GM21619 (cell line): Measurements from ENCODE around the gene SPEM3.
A peak's percentile ranks its signal among the peaks of the same experiment; 100 is the strongest.

Source experiments
- ATAC-seq: cut with Tn5 transposase; IDR thresholded peaks from one replicate; pipeline ENCODE4 v1.9.1; 2021; ENCODE audit not compliant: unreplicated experiment

Gene SPEM3

DNA sequence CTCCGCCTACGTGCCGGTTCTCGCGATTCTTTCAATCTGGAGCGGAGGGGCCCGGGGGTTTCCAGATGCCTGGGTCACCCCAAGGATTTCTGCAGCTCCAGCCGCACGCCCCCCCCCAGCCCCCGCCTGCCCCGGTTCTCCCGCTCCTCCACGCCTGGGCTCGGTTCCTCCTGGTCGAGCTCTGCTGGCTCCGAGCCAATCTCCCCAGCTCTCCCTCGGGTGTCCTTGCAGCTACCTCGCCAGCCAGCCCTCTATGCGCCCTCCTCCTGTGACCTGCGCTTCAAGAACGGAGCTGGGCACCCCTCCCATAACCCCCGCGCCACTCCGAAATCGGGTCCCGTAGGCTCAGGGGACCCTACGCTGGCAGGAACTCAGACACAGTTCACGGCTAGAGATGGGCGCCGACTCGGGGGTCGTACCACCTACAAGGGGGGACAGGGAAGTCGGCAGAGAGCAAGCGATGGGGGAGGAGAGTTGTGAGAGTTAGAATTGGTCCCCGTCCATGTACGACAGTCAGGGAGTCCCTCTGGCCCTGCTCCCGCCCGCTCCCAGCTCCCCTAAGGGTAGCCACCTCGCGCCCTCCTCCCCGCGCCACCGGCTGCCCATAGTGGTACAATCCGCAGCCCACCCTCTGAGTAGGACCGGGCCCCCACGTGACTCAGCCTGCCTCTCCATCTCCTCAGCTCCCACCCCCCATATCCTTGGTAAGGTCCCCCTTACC lies 11.6 kb downstream of the SPEM3 start:
- ATAC-seq = no peak

DNA sequence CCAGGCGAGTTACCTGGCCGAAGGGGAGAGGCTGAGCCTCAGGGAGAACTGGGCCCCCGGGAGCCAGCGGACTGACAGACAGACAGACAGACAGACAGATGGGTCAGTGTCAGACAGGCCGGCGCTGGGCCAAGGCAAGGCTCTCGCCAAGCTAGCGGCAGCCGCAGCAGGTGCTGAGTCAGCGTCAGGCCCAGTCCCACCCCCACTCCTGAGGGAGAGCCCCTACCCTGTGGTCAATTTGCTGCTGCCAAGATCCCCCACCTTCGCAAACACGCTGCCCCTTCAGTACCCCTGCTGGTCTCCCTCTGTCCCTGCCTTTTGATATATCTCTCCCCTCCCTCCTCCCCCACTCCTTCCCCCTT lies 12.2 kb downstream of the SPEM3 start:
- no peak for ATAC-seq

DNA sequence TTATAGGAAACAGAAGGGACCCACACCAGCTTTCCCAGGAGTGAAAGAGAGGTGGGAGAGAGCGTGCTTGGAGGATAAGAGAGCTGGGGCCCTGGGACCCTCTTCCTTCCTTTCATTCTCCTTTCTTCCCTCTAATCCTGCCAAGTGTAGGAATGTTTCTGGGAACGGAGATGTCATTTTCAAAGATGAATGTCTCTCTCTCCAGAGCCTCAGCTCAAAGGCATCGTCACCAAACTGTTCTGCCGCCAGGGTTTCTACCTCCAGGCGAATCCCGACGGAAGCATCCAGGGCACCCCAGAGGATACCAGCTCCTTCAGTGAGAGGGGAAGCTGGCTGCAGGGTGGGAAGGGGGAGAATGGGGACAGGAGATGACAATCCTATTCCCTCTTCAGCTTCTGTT lies 12.6 kb downstream of the SPEM3 start:
- ATAC-seq = no peak

DNA sequence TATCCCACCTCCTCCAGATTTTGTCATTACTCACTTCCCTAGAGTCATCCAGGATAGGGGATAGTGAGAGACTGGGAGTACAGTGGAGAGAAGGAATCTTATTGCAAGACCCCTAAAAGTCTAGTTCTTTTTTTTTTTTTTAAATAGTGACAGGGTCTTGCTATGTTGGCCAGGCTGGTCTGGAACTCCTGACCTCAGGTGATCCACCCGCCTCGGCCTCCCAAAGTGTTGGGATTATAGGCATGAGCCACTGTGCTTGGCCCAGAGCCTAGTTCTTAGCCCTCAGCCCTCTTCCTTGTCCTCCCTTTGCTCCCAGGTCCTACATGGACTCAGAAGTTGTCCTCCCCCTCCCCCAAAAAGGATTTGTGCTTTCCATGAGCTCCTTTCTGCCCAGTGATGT lies 13.5 kb downstream of the SPEM3 start:
- ATAC-seq = no peak

DNA sequence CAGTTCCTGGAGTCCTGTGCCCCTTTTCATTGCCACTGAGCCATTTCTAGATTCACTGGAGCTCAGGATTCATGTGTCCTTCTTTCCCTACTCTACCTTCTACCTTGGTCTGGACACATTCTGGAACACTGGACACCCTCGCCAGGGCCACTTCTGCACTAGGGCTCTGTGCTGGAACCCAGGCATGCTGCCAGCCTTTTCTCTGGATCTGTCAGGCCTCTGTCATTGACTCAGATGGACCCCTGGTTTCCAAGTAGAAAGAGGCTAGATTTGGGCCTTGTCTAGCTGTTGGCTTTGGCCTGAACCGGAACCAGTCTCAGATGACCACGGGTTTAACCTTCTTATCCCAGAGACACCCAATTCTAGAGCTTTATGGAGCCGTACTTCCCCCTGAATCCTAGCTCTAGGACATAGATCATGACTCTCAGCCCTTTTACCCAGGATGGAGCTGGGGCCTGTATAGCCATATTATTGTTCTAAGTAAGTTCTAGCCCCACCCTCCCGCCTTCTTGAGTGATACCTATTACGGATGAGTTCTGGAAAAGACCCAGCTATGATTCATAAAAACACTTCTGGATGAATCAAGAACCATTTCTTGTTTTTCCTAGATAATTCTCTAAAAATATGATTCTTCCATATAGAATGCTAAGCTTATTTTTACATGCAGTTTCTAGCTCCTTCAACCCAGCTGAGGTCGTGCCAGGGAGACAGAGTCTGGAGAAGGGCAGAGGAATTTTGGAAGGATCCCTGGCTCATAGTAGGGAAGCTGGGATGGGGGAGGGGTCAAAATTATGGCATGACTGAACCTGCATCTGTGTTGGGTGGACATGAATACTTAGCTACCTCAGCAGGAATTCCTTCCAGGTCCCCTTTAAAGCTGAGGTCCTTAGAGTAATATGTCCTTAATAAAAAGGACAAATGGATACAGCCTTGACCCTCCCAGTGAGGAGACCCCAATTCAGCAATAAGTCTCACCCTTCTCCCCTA lies 15.1 kb downstream of the SPEM3 start:
- ATAC-seq = no peak

DNA sequence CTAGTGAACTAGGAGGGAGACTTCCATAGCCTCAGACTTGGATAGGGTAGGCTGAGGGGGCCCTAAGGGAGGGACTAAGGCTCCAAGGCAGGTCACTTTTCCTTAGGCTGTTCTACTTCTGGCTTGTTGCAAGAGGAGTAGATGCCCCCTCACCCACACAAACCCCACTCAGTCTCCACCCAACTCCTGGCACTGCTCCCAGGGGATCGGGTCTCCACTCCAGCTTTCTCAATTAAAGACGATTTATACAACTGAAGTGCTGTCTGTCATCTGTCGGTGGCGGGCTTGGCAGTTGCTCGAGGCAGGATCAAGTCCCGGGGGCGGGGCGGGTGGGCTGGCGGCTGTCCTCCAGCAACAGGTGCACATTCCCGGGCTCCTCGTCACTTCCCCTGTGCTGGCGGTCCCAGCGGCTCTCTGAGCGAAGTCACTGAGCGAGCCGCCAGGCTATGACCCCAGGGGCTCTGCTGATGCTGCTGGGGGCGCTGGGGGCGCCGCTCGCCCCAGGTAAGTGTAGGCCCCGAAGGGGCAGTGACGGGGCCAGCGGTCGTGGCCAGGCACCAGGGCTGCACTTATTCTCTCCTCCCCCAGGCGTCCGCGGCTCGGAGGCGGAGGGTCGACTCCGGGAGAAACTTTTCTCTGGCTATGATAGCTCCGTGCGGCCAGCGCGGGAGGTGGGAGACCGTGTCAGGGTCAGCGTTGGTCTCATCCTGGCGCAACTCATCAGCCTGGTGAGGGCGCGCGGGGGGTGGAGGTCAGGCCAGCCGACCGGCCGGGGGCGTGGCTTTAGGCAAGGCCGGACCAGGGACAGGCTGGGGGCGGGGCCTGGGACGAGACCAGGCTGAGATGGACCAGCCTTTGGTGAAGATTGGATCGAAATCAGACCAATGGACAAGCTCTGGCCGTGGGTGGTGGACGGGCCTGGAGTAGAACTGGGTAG lies 16.3 kb downstream of the SPEM3 start, which contains the start of gene CHRNB1:
CHRNB1 (plus strand) TSS at position 380 of the 937 bp plus-strand sequence; CDS start at position 447, 67 bp downstream.
- ATAC-seq = peak; percentile 56

DNA sequence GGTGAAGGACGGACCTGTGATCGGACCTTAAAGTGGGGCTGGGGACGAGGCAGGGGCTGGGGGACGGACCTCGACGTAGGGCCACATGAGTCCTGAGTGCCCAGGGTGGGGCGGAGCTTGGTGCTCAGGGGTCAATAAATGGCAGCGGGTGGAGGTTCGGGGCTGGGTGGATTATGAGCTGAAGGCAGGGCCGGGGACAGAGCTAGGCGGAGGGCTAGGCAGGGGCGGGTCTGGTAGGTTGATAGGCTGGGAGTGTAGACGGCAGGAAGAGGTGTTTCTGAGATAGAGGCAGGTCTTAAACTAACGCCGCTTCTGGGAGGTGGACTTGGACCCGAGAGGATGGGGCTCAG lies 16.9 kb downstream of the SPEM3 start:
- no peak for ATAC-seq

DNA sequence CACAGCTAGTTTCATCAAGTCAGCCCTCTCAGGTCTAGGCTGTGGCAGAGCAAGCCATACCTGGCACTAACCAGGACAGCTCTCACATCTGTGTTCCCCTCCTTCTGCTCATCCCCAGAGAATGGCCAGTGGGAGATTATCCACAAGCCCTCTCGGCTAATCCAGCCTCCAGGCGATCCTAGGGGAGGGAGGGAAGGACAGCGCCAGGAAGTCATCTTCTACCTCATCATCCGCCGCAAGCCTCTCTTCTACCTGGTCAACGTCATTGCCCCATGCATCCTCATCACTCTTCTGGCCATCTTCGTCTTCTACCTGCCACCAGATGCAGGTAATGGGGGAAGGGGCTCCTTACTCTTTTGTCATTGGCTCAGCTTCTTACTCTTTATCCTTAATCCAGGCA lies 19.8 kb downstream of the SPEM3 start:
- no peak for ATAC-seq

DNA sequence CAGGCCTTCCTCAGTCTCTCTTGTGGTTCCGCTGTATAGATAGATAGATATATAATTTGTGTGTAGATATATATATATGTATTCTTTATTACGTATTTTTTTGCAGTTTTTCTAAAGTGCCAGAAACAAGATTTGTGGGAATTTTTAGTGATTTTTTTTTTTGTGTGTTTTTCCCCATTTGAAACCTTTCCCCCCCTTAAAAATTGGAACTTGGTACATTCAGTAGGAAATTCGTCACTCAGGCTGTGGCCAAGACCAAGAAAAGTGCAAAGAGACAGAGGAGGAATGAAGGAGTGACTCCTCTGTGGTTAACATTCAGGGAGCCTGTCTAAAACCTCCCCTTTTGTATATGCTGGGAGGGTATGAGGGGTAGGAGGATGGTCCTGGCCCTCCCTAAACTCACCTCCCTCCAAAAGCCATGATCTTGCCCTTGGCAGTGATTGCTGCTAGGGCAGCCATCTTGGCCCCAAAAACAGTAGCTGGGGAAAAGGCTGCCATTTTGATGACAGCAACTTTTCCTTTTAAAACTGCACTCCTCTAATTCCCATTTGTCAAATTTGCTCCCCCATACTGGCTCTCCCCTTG lies 31.4 kb downstream of the SPEM3 start:
- ATAC-seq = no peak

DNA sequence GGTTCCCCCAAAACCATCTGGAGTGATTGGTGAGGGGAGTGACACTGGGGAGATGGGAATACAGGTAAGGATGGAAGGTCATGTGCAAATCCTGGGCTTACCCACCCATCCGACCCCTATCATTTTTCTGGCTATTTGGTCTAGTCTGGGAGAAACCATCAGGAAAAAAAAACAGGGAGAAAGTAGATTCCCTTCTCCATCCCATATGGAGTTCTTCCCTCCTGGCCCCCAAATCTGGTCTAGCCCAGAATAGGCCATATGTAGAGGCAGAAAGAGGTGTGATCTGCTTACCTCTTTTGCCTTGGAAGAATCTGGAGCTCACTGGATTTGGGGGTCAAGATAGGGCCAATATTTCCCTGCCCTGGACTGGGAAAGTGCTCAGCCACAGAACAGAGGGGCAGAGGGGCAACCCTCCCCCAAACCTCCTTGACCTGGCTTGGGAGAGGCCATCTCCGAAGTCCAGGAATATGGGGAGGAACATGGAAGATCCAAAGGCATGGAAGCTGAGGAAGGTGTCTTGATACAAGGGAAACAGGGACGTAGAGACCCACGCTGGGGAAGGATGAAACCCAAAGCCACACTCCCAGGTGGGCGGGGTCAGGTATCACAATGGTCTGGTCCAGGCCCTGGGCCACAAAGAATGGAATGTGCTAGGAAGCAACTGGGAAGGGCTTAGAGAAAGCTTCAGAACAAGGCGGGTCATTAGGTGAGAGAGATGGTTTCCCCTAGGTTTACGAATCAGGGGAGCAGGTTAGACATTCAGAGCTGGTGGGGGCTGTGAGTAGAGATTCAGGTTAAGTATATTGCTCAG lies 32.4 kb downstream of the SPEM3 start:
- ATAC-seq = no peak

DNA sequence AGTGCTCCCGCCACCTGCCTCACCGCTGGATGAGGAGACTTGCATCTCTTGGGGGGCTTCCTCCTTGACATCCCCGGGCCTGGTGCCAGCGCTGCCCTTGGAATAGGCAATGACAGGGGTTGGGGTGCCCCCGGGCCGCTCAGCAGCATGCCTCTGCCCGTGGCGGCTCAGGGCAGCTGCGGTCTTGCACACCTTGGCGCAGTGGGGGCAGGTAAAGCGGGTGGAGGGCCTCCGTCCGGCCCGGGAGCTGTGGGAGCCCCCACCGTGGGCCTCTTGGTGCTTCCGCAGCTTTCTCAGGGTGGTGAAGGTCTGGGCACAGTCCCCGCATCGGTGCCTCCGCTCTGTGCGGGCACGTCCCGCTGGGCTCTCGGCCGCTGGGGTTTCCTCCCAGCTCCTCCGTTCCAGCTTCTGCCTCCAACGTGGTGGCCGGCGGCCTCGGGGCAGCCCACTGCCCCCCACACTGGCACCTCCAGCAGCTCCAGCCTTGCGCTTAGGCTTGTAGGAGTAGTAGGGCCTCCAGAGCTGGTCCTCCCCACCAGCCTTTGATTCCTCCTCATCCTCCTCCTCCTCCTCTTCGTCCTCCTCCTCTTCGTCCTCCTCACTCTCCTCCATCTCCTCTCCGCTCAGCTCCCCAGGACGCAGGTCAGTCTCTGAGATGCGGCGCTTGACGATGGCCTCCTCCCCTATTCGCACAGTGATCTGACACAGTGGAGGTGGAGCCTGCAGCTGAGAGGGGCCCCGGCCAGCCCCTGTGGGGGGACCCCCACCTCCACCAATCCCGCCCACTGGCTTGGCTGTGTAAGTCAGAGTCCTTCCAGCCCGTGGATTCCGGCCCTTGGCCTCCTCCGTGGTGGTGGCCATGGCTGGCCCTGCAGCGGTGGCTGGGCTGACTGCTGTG lies 34.1 kb downstream of the SPEM3 start:
- ATAC-seq = no peak

DNA sequence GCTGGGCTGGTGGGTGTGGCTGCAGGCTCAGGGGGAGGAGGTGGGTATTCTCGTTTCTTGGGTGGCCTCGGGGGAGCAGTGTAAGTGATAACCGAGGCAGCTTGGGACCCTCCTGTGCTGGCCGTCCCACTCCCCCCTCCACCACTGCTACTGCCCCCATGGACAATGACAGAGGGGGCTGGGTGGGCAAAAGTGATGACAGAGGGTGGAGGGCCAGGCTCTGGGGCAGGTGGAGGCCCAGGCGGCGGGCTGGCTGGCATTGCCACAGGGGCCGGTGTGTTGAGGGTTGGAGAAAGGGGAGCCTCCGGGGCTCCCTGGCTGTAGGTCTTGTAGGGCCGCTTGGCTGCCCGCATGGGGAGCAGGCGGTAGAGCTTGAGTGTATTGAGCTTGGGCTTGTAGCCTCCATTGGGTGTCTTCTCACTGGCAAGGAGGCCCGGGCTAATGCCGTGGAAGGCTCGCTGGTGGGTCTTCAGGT lies 34.8 kb downstream of the SPEM3 start:
- no peak for ATAC-seq

DNA sequence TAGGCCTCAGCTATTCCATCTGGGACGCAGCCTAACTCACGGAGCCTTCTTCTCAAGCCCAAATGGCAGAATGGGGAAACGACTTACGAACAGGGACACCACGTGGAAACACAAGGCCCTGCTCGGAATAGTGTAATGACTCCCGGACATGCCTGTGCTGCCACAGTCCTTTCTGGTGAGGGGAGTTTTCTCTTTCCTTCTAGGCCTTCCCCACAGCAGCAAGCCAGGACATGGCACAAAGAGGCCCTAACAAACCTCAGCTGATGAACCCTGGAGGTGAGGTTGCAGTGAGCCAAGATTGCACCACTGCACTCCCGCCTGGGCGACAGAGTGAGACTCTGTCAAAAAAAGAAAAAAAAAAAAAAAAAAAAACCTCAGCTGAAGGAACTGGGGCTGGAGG lies 35.4 kb downstream of the SPEM3 start:
- no peak for ATAC-seq

DNA sequence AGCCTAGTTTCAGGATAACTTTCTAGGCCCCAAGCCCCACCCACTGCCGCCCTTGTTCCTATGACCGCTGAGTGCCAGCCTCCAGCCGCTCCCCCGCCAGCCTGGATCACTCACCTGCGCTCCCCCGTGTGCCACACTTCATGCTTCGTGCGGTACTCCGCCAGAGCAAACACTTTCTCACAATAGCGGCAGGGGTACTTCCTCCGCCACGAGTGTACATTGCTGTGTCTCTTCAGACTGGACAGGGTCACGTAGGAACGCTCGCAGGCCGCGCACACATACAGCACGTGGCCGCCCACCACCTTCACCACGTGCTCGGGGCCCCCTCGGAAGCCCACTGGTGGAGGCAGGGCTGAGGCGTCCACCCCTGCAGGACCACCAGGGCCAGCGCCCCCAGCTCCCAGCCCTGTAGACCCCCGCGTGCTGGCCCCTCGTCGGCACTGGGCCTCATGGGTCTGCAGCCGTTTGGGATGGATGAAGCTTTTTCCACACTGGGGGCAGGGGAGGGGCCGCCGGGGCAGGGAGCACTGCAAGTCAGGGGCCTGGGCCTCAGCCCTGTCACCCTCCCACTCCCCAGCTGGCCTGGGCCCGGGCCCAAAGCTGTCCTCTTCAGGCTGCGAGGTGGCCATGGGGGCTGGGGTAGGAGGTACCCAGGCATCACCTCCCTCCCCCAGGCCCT lies 37.1 kb downstream of the SPEM3 start:
- no peak for ATAC-seq

DNA sequence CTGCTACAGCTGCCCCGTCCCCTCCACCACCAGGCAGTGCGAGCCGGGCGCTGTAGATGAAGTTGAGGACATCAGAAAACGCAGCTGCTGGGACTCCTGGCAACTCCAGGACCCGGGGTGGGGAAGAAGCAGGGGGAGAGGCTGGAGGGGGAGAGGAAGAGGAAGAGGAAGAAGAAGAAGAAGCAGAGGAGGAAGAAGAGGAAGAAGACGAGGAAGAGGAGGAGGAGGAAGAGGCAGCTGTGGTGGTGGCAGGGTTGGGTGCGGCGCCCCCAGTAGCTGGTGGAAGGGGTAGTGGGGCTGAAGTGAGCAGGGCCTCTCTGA lies 37.6 kb downstream of the SPEM3 start:
- ATAC-seq = no peak

DNA sequence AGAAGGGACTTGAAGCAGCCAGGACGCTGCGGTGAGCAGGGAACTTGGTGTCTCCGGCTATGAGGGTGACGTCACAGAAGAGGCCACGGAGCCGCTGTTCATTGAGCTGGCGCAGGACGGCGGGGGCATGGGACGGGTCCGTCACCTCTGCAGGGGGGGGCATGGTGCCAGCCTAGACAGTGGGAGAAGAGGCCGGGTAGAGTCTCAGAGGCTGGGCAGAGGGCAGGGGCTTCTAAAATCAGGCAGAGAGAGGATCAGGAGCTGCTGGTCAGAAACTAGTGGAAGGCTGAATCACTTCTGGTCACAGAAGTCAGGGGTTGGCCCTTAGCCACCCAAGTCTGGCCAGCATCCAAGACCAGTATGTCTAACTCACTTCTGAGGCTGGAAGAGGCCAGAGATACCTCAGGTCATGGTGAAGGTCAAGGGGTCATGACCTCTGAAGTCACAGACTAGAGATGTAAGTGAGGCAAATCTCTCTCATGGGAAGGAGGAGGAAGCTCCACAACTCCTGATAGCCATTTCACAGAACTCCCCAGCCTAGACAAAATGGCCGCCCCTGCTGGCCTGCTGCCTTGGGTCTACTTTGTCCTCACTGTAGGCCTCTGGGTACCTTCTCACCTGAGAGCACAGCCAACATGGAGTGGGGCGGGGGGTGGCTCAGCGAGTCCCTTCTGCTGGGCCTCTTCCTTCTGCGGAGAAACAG lies 38.1 kb downstream of the SPEM3 start:
- ATAC-seq = no peak

DNA sequence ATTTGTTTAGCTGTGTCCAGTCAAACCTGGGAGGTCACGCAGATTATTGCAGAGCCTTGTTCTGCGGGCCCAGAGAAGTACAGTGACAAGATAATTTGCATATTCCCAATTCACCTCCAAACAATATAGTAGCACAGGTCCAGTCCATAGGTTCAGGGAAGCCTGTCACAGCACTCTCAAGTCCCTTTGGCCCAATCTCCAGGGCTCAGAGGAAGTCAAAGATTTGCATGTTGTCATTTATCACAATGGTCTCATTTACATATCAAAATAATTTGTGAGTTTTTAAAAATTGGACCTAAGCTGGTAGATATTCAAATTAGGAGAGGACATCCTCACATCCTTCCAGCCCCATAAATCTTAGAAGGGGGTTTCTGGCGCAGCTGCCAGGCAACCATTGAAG lies 38.8 kb downstream of the SPEM3 start:
- ATAC-seq = no peak

DNA sequence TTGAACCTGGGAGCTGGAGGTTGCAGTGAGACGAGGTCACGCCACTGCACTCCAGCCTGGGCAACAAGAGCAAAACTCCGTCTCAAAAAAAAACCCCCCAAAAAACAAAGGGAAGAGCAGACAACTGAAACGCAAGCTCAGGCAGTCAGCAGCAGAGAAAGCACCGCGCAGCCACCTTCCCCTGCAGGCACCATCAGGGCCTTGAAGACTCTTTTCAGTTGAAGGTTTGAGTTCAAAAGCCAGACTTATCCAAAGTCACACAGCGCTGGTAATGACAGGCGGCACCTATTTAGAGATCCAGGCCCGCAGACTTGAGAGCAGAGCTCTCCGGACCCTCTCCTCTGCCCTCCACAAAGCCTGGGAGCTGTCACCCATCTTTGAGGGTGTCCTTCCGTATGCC lies 39.6 kb downstream of the SPEM3 start:
- ATAC-seq = no peak
